Epithelial cell of proximal tubule (primary cell): Measurements from ENCODE around the gene GFRA4. TPM values are rescaled to one million over a fixed set of nuclear protein-coding genes. Genes with fewer than 3 reads are reported as not detected.

Experiments used
- DNase-seq: peaks from one replicate; pipeline ENCODE4 v3.0.0-alpha.2; 2011; ENCODE audit warnings: low read depth
- H3K4me3 ChIP-seq: 2 replicates; pipeline ENCODE4 v1.5.1; 2011; ENCODE audit warnings: low read depth, mild to moderate bottlenecking, low read length
- total RNA-seq: library from RNA; depleted of rRNA; stranded (reverse); fragments of >200 nt; gene quantifications from 2 replicates; pipeline ENCODE4 v1.2.3, GENCODE V29; 2015
- TF ChIP-seq, protein P1 (sequence below): conservative IDR thresholded peaks from 2 replicates; pipeline ENCODE4 v1.5.1; 2012; ENCODE audit warnings: low read depth, mild to moderate bottlenecking, low read length

The GFRA4 gene
- total RNA-seq, 1 donor from 2014 or later = not detected

DNA sequence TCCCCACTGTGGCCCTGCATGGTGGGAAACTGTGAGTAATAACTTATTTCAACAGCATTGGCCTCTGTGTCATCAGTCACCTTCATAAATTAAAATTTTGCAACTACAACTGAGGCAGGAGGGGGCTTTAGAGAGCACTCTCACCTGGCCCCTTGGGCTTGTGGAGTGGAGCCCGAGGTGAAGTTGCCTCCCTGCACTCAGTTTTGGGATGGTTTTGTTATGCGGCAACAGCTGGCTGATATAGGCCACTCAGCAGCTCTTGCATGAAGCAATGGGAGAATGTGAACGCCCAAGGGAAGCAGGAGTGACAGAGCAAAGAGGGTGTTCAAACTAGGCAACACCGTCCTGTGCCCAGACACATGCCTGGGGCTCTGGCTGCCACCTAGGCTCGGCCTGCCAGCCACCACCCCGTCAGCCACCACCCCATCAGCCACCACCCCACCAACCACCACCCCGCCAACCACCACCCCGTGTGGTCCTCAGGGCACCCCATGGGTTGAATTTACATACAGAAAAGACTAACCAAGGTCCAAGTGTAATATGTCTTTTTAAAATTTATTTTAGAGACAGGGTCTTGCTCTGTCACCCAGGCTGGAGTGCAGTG, 4.3 kb upstream of the GFRA4 start:
- H3K4me3 ChIP-seq = no peak overlapping the region
- TF ChIP-seq, protein P1, sequence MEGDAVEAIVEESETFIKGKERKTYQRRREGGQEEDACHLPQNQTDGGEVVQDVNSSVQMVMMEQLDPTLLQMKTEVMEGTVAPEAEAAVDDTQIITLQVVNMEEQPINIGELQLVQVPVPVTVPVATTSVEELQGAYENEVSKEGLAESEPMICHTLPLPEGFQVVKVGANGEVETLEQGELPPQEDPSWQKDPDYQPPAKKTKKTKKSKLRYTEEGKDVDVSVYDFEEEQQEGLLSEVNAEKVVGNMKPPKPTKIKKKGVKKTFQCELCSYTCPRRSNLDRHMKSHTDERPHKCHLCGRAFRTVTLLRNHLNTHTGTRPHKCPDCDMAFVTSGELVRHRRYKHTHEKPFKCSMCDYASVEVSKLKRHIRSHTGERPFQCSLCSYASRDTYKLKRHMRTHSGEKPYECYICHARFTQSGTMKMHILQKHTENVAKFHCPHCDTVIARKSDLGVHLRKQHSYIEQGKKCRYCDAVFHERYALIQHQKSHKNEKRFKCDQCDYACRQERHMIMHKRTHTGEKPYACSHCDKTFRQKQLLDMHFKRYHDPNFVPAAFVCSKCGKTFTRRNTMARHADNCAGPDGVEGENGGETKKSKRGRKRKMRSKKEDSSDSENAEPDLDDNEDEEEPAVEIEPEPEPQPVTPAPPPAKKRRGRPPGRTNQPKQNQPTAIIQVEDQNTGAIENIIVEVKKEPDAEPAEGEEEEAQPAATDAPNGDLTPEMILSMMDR = no peak
- DNase-seq = no peak

DNA sequence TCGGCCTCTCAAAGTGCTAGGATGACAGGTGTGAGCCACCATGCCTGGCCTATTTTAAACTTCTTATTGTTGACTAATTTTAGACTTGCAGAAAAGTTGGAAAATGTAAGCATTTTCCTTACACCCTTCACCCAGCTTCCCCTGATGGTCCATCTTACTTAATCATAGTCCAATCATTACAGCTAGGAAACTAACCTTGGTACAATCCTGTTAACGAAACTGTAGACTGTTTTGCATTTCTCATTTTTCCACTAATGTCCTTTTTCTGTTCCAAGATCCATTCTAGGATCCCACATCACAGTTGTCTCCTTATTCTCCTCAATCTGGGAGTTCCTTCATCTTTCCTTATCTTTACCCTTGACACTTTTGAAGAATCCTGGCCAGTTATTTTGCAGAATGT, 659 bp upstream of the GFRA4 start:
- no peak overlapping the region for H3K4me3 ChIP-seq
- DNase-seq = no peak
- TF ChIP-seq, protein P1 = no peak

DNA sequence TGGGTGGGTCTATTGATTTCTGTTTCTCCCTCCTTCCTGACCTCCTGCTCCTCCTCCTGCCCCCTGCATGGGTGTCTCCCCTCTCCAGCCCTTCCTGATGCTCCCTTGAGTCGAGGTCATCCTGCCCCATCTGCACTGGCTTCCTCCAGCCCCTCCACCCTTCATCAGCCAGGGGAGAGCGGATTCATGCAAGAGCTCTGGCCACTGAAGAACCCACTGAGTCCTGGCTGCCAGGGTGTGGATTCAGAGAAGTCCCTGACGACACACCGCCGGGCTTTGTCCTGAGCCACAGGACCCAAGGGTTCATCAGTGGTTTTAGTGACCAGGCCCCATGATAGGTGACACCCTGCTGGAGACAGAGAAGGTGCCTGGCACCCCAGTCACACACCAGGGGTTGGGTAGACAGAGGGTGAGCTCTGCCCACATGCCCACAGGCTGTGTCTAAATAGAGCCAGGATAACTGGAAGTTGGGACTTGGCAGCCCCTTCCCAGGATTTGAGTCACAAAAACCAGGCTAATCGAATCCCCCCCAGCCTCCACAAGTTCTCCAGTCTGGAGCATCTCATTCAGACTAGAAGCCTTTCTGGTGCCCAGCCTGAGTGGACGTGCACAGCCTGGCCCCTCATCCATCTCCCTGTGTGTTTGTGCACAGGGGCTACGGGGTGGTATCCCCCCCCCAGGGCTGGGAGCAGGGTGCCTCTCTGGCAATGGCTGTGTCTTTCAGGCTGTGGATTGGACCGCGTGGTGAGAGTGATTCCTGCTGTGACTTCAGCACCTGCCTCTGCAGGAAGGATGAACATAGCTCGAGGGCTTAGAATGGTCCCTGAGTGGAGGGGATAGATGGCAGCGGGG, 1.2 kb downstream of the GFRA4 start:
- TF ChIP-seq, protein P1 = no peak
- DNase-seq = no peak
- H3K4me3 ChIP-seq = no peak overlapping the region

DNA sequence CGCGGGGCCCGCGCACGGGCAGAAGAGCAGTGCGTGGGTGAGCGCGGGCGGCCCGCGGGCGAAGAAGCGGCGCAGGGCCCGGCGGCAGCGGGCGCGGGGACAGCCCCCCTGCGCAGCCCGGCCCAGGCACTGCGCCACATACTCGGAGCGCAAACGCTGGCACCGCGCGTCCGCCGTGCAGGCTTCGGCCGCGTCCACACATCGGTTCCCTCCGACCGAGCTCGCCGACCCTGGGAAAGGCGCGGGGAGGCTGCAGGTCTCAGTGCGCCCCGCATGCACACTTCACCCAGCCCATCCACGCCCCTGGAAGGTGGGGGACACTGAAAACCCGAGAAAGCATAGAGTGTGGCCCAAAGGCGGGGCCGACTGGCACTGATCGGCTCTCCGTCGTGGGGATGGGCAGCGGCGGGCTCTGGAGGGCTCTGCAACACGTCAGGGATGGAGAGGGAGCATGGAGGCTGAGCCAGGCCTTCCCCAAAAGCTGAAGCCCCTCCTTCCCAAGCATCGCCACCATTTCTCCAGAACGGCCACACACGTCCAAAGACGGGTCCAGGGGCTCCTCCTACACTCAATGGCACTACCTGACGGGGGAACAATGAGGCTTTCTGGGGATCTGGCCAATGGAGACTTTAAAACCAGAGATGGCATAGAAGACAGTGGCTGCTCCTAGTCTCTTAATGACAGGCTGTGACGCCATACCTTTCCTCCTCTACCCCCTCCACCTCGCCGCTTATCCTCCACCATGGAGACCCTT, 2.0 kb downstream of the GFRA4 start:
- DNase-seq = no peak
- no peak overlapping the region for H3K4me3 ChIP-seq
- TF ChIP-seq, protein P1 = no peak

DNA sequence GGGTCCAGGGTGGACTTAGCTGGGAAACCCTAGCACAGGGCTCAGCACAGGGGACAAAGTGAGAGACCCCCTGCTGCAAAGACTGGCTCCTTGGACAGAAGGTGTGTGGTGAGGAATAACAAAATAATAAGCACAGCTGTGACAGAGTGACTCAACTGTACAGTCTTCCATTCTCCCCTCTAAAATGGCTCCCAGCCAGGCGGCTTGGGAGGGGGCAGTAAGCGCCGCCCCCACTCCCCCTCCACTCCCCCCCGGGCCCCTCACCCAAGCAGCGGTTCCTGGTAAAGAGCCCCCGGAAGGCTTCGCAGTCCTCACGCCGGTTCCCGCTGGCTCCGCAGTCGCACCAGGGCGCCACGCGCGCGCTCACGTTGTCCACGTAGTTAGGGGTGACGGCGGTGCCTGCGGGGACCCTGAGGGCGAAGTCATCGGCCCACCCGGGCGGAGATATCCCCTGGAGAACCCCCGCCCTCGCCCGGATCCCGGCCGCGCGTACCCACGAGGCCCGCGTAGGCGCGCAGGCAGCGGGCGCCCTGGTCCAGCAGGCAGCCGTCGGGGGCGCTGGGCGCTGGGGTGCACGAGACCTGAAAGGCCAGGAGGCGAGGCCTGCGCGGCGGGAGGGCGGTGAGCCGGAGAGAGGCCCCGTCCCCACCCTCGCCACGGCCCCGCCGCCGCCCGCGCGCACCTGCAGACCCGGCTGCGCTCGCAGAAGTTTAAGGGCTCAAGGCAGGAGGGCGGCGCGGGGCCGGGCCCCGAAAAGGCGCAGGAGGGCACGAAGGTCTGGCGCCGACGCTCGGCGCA, 2.7 kb downstream of the GFRA4 start:
- DNase-seq = no peak
- no peak overlapping the region for H3K4me3 ChIP-seq
- TF ChIP-seq, protein P1 = no peak

DNA sequence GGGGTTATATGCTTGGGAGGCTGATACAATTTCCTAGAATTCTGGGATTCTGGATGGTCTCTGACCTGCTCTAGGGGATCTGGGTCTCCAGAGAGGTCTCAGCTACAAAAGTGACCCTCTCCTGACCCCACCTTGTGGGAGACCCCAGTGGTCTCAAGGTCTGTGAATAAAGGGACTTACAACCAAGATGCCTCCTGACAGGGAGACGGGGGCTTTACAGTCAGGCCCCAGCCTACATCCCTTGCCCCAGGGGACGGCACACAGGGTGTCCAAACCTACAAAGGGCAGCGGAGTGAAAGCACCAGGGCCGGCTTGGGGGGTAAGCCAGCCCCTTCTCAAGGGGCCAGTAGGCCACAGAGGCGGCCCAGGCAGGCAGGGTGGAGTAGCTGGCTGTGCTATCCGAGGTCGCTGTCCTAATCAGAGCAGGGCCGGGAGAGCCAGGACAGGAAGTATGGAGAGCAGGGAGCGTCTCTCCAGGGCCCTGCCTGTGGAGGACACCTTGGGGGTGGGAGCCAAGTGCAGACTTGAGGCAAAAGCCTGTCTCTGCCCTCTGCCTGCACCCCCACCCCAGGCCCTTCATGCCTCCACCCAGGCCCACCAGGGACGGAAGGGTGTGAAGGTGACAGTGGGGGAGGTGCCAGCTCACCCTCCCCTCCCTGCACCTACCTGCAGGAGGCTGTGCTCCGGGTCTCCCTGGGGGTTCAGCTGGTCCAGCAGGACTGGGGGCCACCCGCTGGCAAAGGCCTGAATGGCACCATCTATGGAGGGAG, 3.5 kb downstream of the GFRA4 start:
- DNase-seq = no peak
- no peak overlapping the region for H3K4me3 ChIP-seq
- TF ChIP-seq, protein P1 = peak; percentile 17
